ENCODE measurements around the gene MDK. TPM values are rescaled to one million over a fixed set of nuclear protein-coding genes. Genes with fewer than 3 reads are reported as not detected.

Gene MDK
- total RNA-seq, 1 donor from 2014 or later: 2.0 TPM

DNA sequence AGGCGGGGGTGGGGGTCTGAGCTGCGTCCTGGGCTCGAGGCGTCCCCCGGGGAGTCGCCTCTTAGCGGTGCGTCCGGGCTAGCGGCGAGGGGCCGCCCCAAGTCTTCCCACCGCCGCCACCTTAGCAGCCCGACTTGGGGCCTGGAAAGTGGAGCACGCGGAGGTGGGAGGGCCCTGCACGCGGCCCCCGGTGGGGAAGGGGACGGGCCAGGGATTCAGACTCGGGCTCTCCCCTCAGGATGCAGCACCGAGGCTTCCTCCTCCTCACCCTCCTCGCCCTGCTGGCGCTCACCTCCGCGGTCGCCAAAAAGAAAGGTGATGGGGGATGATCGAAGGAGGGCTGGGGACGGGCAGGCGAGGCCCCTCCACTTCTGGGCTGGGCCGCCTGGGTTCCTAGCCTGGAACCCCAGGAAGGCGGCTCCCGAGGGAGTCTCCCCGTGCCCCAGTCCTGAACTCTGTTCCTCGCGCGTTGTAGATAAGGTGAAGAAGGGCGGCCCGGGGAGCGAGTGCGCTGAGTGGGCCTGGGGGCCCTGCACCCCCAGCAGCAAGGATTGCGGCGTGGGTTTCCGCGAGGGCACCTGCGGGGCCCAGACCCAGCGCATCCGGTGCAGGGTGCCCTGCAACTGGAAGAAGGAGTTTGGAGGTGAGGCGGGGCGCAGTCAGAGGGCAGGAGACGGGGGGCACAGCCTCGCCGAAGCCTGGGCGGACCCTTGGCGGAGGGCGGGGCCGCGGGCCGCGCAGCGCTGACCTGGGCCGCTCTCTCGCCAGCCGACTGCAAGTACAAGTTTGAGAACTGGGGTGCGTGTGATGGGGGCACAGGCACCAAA is 563 bp downstream of the MDK start:
- ATAC-seq: no peak

DNA sequence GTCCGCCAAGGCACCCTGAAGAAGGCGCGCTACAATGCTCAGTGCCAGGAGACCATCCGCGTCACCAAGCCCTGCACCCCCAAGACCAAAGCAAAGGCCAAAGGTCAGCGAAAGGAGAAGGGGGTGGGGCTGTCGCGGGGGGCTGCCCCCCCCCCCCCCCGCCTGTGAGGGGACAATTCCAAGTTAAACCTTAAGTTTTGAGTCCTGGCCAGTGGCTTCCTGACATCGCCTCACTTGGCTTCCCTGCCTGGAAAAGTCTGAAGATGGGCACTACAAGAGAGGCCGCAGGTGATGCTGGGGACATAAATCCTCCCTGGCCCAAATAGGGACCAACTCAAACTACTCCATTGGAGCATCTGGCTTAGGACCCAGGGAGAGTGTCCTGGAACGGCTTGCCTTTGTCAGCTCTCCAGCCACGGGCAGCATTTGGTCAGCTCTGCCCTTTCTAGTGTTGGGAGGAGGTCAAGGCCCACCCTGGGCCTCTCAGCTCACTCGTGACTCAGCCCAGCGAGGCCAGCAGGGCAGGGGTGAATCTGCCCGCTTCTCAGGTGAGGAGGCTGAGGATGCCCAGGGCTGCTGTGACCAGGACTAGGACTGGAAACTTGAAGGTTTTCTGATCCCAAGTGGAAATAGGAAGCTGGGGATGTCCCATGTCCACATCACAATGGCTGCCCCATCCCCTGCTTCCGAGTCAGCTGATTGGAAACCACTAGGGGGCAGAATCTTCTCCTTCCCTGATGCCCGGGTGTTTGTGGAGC is 1.4 kb downstream of the MDK start:
- ATAC-seq (peak; percentile 51), DNase-seq (ENCODE audit: low spot score) (no peak)

More for the DNA sequence above, 563 bp downstream of the MDK start:
- DNase-seq (ENCODE audit: low spot score): no peak

DNA sequence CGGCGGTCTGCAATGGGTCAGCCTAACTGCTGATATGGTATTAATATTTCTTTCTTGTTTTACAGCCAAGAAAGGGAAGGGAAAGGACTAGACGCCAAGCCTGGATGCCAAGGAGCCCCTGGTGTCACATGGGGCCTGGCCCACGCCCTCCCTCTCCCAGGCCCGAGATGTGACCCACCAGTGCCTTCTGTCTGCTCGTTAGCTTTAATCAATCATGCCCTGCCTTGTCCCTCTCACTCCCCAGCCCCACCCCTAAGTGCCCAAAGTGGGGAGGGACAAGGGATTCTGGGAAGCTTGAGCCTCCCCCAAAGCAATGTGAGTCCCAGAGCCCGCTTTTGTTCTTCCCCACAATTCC is 1.9 kb downstream of the MDK start:
- no peak for ATAC-seq
- no peak for DNase-seq (ENCODE audit: low spot score)

DNA sequence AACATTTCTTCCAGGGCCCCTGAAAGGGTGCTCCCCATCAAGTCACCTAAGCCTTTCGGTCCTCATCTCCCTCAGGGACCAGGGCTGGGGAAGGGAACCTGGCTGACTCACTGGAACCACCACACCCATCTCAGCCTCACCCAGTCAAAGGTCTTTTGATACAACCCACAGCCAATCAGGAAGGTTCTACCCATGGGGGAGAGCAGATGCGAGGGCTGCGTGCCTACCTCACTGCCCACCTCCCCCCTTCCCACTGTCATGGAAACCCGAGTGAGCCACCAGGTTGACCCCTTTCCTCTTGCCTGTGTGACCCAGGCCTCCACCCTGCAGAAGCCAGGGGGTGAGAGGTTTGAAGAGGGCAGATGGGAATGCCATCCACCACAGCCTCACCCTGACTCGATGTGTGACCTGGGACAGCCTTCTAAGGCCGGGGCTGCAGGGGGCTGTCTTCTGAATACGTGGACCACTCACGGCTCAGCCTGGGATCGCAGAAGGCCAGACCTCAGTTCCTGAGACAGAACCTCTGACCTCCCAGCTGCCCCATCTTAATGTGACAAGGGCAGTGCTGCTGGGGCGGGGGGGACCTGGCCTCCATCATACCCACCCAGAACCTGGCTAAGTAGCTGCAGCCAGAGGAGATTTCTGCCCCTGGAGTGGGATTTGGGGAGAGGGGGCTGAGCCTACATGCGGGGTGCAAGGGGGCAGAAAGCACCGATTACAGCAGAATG is 2.7 kb downstream of the MDK start:
- no peak for DNase-seq (ENCODE audit: low spot score)
- ATAC-seq: no peak

DNA sequence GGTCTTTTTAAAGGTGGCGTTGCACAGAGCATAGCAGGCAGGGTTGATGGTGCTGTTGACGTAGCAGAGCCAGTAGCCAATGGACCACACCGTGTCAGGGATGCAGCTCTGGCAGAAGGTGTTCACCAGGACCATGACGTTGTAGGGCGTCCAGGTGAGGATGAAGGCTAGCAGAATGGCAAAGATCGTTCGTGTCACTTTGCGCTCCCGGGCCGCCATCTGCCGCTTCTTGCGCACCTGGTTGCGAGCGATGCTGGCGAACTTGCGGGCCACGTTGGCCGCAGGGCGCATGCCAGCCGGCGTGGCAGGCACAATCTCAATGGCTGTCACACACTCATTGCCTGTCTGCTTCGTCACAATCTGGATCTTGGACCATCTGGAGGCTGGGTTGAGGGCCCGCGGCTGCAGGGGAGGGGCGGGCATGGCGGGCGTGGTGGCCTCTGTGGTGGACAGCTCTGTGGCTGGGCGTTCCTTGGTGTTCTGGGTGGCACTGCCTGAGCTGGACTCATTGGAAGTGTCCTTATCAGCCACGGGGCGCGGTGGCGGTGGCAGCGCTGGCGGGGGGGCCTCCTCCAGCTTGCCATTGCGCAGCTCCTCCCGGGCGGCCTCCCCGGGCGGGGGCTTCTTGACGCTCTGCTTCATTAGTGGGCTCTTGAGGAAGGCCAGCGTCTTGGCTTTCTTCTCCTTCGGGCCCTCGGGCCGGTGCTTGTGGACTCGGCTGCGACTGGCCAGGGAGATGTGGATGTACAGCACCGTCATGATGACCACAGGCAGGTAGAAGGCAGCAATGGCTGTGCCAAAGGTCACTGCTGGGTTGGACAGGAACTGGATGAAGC is 3.9 kb downstream of the MDK start:
- ATAC-seq (no peak), DNase-seq (ENCODE audit: low spot score) (no peak)

DNA sequence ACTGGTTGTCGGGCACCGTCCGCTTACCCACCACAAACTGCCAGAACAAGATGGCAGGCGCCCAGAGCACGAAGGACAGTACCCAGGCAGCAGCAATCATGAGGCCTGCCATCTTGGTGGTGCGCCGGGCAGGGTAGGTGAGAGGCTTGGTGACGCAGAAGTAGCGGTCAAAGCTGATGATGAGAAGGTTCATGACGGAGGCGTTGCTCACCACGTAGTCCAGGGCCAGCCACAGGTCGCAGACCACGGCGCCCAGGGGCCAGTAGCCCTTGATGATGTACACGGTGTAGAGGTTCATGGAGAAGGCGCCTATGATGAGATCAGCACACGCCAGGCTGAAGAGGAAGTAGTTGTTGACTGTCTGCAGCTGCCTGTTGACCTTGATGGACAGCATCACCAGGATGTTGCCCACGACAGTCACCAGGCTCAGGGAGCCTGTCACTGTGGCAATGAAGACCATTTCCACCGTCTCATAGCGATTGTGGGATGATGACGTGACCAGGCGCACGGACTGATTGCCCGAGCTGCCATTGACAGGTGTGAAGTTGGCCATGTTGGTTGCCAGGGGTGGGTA is 4.6 kb downstream of the MDK start:
- DNase-seq (ENCODE audit: low spot score) (no peak), ATAC-seq (no peak)

DNA sequence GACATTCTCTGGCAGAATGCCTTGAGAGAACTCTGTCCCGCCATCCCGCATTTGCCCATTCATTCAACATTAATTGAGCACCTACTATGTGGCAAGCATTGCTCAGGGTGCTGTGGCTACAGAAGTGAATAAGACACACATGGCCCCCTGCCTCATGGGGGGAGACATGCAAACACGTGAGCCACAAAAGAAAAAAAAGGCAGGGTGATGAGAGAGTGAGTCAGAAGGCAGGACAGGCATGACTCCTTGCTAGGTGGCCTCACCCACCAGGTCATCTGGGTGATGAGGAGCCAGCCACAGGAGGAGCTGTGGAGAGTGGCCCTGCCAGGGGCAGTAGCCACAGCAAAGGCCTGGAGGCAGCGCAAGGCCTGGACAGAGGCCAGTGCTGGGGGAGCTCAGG is 5.2 kb downstream of the MDK start:
- DNase-seq (ENCODE audit: low spot score): no peak

DNA sequence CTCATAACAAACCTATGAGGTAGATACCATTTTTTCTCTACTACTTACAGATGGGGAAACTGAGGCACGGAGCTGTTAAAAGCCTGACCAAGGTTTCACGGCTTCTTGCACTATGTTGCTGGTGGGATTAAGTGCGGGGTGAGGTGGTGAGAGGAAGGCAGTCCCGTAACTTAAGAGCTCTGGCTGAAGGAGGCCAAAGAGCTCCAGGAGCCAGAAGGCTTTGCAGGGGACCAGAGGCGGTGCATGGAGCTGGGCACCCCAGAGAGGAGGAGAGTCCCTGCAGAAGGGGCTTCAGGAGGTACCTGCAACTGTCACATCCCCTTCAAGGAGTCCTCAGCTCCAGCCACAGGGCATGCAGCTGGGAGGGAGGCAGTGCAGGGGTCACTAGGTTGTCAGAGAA is 6.0 kb downstream of the MDK start:
- ATAC-seq (no peak), DNase-seq (ENCODE audit: low spot score) (no peak)

More for the DNA sequence above, 5.2 kb downstream of the MDK start:
- no peak for ATAC-seq

DNA sequence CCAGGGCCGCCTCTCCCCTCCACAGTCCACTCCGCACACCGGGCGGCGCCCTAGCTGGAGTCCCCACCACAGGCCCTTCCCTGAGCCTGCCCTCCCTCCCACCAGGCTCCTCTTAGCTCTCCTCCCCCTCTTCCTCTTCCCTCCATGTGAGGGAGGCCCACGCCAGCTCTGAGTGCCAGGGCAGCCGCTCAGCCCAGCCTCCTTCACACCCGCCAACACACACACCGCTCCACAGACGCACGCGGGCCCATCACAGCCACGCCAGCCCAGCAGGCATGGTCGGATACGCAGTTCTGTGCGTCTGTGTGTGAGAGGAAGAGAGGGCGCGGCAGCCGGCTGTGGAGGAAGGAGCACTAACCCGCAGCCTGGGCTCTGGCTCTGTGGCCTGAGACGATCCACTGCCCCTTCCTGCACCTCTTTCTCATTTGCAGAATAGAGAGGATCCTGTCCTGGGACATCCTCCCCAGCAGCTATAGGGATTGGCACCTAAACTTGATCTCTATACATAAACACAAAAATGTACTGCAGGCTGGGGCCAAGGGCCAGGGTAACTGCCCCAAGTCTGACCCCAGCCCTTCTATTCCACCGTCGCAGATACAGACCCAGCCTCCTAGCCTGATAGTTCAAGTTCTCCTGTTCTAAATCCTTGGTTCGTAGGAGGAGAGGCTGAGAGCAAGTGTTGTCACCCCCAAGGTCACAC is 6.6 kb downstream of the MDK start:
- no peak for ATAC-seq
- DNase-seq (ENCODE audit: low spot score): no peak

DNA sequence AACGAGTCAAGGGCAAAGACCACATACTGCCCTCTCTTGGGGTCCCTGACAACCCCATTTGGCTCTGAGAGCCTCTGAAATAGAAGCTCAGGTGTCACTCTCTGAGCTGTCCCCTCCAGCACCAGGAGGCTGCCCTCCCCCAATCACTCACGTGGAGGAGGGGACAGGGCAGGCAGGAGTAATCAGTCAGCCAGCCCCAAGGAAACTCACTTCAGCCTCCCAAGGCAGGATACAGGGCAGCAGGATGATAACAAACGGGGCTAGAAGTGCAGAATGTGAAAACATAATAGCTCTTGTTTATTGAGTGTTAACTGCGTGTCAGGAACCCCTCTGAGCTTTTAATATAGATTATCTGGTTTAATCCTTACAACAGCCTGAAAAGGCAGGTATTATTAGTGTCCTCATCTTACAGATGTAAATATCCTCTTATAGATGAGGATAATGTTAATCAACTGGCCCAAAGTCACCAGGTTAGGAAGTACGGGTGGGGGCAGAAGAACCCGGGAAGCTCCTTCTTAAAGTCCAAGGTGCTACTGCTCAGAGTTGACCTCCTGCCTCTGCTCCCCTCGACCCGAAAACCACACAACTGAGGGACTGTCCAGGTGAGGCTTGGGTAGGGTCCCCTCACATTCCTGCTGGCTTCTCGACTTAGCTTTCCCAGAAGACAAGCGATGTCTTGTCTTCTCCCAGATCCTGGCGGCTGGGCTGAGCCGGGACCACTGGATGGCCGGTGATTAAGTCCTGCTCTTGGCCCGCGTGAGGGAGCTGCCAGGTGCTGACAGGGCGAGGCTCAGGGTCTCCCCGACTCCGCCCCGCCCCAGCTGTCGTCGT is 7.4 kb downstream of the MDK start:
- ATAC-seq: no peak
- no peak for DNase-seq (ENCODE audit: low spot score)

DNA sequence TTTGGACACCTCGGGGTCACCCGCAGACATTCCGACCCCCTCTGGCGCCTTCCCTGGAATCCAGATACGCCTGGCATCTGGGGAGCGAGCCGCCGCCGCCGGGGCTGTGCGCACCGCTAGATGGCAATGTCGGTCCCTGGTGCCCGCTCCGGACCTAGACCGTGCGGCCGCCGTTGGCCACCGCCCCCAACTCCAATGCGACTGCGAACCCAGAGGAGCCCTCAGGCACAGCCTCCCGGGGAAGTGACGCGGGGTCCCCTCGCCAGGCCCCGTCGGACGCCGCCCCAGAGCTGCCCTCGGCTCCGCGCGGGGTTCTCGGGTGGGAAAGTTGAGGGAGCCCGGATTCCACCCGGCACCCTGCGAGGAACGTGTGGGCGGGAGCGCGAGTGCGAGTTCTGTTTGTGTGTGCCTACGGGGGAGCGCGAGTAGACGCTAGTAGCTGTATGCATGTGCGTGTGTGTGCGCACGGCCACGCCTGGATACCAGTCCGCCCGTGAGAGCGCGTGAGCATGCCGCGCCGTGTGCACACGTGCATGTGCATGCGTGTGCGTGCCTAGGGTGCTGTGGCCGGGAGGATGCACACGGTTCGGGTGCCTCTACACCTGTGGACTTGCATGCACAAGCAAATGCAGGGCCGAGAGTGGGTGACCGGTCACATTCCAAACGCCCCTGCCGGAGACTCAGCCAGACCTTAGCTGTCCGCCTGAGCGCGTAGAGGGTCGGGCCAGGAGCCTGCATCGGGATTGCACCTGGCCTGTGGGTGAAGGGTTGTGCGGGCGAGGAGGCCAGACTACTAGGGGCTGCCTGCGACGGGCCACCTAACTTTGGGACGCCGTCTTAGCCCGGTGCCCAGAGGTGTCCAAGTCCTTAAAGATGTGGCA is 8.2 kb downstream of the MDK start:
- ATAC-seq (peak; percentile 73), DNase-seq (ENCODE audit: low spot score) (peak; percentile 75)

DNA sequence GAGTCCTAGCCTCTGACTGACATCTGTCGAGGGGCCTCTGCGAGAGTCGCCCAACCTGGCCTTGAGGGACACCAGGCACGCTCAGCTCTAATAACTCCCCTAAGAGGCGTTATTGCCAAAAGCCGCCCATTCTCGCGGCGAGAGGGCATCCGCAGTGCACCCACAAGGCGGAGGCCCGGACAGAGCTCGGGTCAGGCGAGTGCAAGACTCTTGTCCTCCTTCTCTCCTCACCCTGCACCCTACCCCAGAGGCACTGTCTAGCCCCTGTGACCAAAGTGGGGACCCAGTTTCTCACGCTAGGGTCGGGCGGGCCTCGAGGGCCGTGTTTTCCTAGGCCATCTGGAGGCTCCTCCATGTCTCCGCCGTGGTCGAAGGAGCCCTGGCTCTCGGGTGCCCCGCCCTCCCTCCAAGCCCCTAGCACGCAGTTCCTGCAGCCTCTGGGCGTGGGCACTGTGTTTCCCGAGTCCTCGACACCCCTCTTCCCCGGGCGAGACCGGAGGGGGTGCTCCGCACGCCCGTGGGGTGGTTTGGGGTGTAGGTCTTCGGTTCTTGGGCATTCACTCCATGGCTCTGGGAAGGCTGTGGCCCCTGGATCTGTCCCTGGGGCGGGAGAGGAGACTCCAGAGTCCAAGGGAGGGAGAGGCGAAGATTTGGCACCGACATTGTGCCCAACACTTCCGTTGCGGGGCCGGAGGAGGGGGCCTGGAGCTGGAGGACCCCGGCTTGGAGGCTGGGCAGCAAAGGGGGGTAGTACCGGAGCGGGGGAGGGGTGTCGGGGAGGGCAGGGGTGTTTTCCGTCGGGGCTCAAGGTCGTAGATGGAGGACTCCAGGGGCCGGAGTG is 9.1 kb downstream of the MDK start:
- DNase-seq (ENCODE audit: low spot score) (no peak), ATAC-seq (no peak)

DNA sequence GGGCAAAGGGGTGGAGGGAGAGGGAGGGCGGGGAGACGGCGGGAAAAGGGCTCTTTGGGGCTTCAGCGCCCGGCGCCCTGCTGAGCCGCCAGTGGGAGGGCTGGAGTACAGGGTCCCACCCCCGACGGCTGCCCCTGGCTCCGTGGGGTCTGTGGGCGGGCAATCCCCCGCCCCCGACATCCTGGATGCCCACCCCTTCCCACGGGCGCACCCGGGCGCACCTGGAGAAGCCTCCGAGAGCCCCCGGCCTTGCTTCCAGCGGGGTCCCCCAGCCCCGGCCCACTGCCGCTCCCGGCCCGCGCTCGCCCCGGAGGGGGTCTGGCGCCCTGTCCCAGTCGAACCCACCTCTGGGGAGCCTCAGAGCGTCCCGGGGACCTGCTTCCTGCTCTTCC is 9.7 kb downstream of the MDK start:
- ATAC-seq (no peak), DNase-seq (ENCODE audit: low spot score) (no peak)

DNA sequence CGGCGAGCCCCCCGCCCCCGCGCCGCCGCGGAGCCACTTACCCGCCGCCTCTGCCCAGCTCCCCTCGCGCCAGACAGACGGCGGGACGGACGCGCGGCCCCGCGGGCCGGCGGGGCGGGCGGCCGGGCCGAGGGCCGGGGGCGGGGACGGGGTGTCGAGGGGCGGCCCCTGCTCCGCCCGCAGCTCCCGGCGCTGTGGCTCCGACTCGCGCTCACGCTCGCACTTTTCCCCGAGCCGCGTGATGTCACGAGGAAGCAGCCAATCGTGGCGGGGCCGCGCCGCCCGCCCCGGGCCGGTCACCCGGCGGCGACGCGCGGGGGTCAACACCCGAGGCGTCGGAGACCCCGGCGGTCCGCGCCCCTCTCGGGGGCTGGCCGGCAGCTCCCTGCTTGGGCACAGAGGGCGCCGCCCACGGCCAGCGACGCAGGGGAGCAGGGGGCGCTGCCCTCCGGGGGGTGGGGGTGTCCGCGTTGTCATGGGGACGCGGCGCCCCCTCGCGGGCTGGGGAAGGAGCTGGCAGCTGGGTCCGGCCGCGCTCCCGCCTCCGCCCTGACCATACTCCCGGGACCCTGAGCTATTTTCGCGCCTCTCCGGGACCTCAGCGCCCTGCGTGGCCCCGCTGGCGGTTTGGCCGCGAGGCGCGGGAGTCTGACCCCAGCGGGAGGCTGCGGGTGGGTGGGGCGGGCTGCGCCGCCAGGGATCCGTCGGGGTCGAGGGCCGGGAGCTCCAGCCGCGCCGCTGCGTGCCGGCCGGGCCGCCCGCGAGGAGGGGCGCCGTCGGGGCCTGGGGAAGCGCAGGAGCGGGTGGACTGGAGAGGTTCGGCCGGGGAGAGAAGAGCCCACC is 10.3 kb downstream of the MDK start, which contains the start of gene CHRM4:
Gene CHRM4 (minus strand): TSS at position 199 of the 843 bp plus-strand sequence. CDS start 5,219 bp downstream, outside the sequence.
- no peak for ATAC-seq
- no peak for DNase-seq (ENCODE audit: low spot score)

DNA sequence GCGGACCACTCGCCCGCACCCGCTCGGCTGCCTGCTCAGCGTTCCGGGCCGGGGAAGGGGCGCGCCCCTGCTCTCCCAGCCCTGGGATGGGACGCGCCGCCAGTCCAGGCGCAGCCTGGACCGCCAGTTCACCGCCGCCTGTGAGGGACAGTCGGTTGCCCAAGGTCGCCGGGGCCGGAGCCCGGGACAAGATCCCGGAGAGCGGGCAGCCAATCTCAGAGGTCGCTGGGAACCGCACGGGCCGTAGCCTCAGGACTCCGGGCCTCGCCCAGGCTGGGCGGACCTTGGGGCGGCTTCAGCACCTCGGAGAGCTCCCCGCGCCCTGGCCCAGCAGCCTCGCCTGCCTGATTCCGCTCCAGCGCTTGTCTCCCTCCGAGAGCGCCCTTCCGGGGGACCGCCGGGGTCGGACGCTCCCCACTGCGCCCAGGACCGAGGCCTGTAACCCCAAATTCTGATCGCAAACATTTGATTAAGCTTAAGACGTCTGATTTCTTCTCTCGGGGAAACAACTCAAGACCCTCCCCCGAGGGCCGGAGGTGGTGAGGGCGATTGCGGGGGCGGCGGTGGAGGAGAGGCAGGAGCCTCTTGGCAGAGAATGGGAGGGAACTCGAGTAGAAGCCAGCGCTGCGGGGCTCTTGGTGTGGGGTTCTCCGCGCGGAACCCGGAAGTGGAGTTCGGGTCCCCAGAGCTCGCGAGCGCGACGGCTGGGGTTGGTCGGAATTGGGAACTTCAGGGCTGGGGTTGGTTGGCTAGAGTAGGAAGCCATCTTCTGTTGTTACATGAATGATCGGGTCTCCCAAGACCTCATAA is 11.2 kb downstream of the MDK start:
- peak; percentile 93 for DNase-seq (ENCODE audit: low spot score)

More for the DNA sequence above, 11.2 kb downstream of the MDK start:
- peak; percentile 94 for ATAC-seq

All from left lobe of liver (tissue), 2 donors.